ENCODE data around the gene EPSTI1.

GRCh38 chr13:43016226-43016625 lies 24.2 kb upstream of the EPSTI1 start:
- TF ChIP-seq, protein P1, sequence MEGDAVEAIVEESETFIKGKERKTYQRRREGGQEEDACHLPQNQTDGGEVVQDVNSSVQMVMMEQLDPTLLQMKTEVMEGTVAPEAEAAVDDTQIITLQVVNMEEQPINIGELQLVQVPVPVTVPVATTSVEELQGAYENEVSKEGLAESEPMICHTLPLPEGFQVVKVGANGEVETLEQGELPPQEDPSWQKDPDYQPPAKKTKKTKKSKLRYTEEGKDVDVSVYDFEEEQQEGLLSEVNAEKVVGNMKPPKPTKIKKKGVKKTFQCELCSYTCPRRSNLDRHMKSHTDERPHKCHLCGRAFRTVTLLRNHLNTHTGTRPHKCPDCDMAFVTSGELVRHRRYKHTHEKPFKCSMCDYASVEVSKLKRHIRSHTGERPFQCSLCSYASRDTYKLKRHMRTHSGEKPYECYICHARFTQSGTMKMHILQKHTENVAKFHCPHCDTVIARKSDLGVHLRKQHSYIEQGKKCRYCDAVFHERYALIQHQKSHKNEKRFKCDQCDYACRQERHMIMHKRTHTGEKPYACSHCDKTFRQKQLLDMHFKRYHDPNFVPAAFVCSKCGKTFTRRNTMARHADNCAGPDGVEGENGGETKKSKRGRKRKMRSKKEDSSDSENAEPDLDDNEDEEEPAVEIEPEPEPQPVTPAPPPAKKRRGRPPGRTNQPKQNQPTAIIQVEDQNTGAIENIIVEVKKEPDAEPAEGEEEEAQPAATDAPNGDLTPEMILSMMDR (conservative IDR thresholded peaks at IDR 0.05 in 1 of 2, IDR thresholded peaks at IDR 0.05 in 1 of 2; ENCODE audit: extremely low read depth in 1 of 2, insufficient read depth in 1 of 2, low read depth in 1 of 2, low read length in 2 of 2), result no peak
- no peak for TF ChIP-seq EZH2 (IDR thresholded peaks at IDR 0.05; ENCODE audit: borderline replicate concordance, low read length)
